ENCODE results near the gene DAZAP1. TPM values are rescaled to one million over a fixed set of nuclear protein-coding genes. Genes with fewer than 3 reads are reported as not detected.

DAZAP1 gene
- total RNA-seq, 2 donors from 2014 or later = 34.9 to 76.9 TPM

DNA sequence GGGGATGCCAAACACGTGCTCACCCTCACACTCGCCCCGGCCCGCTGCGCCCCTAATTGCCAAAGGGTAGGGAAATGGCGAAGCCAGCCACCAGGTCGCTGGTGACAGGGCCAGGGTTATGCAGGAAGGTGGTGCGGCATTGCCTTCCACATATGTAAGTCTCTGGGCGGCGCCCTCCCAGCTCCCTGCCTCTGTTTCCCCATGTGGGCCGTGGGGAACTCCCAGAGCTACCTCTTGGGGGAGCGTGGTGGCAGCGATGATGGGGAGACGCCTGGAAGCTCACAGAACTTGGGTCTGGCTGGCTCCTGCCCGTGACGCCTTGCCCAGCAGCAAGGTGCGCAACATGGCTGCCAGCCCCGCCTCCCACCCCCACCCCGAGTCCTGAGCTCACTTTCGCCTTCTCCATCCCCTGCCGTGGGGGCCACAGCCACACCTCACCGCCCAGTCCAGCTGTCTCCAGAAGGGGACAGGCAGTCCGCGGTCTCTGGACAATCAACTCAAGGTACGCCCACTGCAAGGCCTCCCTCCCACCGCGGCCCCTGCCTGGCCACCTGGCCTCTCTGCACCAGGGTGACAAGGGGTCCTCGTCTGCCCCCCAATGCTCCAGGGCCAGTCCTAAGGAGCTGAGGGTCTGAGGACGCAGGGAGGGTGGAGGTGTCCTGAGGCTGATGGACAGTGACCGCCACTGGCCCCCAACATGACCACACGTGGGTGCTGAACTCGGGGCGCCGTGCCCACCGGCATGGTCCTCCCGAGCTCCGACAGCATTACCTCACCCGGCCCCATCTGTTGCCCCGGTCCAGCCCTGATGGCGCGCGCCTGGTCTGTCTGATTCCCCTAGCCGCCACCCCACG is 65.1 kb downstream of the DAZAP1 start:
- peaks cover 6% of the 10 kb centered on the region for H3K36me3 ChIP-seq
- peaks cover 37 to 41% of the 10 kb centered on the region in 2 donors for H3K4me1 ChIP-seq (ENCODE audit: control insufficient read depth in 1 of 2, low read depth in 2 of 2)
- ATAC-seq (ENCODE audit: insufficient number of reproducible peaks, low FRiP score, low read depth) (no peak), DNase-seq (ENCODE audit: low spot score) (no peak)
- no peak overlapping the region for H3K27ac ChIP-seq
- no peak overlapping the region for H3K4me3 ChIP-seq
- peaks cover 26% of the 10 kb centered on the region for H3K27me3 ChIP-seq (replicated peaks; ENCODE audit: insufficient read depth)
- no peaks in the 10 kb centered on the region for H3K9me3 ChIP-seq
- TF ChIP-seq, protein P1, sequence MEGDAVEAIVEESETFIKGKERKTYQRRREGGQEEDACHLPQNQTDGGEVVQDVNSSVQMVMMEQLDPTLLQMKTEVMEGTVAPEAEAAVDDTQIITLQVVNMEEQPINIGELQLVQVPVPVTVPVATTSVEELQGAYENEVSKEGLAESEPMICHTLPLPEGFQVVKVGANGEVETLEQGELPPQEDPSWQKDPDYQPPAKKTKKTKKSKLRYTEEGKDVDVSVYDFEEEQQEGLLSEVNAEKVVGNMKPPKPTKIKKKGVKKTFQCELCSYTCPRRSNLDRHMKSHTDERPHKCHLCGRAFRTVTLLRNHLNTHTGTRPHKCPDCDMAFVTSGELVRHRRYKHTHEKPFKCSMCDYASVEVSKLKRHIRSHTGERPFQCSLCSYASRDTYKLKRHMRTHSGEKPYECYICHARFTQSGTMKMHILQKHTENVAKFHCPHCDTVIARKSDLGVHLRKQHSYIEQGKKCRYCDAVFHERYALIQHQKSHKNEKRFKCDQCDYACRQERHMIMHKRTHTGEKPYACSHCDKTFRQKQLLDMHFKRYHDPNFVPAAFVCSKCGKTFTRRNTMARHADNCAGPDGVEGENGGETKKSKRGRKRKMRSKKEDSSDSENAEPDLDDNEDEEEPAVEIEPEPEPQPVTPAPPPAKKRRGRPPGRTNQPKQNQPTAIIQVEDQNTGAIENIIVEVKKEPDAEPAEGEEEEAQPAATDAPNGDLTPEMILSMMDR (IDR thresholded peaks at IDR 0.05) = no peak

DNA sequence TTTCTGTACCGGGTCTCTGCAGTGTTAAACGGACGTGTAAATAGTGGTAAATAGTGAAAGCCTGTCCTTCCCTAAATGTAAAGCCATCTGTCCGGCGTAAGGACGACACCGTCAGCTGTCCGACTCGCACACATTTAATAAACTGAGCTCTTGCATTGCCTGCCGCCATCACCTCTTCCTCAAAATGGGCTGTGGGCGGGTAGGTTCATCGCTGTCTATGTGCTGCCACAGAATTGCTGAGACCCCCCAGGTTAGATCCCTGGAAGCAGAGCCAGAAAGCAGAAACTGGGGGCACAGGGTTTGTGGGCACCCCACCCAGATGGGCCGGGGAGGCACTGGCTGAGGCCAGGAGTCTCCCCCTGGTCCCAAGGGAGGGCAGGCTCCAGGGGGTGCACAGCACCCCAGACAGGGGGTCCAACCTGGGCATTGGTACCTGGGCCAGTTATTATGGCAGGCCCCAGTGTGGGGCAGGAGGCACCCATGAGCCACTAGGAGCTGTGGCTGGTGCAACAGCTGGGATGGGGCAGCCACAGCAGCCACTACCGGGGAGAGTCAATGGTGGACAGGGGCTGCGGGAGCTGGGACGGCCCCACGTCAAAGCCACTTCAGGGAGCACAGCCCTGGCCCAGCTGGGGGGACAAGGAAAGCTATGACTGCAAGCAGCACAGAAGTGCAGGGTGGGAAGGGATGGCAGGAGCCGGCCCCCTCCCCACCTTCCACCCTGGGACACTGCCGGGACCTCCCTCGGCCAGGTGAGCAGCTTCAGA is 65.9 kb downstream of the DAZAP1 start:
- Histone ChIP-seq H3K9me3 (no peaks in the 10 kb centered on the region), H3K4me1 (ENCODE audit: control insufficient read depth in 1 of 2, low read depth in 2 of 2) (peaks cover 33 to 38% of the 10 kb centered on the region in 2 donors), H3K27ac (no peak overlapping the region), H3K36me3 (peaks cover 6% of the 10 kb centered on the region), H3K27me3 (replicated peaks; ENCODE audit: insufficient read depth) (peaks cover 20% of the 10 kb centered on the region), H3K4me3 (no peak overlapping the region)
- DNase-seq (ENCODE audit: low spot score) (no peak), ATAC-seq (ENCODE audit: insufficient number of reproducible peaks, low FRiP score, low read depth) (no peak)
- TF ChIP-seq, protein P1 (IDR thresholded peaks at IDR 0.05) = no peak

DNA sequence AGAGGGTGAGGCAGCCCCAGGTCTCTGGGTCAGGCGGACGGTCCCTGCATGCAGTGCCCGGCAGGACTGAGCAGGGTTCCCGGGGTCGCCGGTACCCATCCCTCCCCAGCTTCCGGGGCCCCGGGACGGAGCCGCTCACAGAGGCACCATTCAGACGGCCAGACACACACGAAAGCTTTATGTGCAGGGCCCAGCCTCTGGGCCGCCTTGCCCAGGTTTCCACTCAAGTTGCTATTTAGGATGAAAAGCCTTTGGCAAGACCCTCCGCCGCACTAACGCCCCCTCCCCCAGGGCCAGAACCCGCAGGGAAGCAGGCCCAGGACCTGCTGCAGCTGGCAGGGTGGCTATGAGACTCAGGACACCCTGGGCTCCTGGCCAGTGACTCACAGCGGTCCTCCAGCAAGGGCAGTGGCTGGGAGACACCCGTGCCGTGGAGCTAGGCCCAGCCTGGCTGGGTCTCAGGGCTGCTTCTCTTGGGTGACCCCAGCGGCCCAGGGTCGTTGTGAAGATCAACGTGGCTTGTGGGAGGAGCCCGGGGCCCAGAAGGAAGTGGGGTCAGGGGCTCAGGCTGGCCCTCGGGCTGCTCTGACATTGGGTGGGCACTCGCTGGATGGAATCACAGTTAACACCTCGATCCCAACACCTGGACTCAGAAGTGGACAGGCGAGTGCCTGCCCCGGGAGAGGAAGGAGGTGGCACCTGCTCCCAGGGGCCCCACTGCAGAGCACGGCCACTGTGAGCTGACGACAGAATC is 66.8 kb downstream of the DAZAP1 start:
- Histone ChIP-seq H3K36me3 (peaks cover 6% of the 10 kb centered on the region), H3K9me3 (no peaks in the 10 kb centered on the region), H3K27ac (no peak overlapping the region), H3K27me3 (replicated peaks; ENCODE audit: insufficient read depth) (peaks cover 15% of the 10 kb centered on the region), H3K4me1 (ENCODE audit: control insufficient read depth in 1 of 2, low read depth in 2 of 2) (peaks cover 28 to 36% of the 10 kb centered on the region in 2 donors), H3K4me3 (no peak overlapping the region)
- DNase-seq (ENCODE audit: low spot score) (no peak), ATAC-seq (ENCODE audit: insufficient number of reproducible peaks, low FRiP score, low read depth) (no peak)
- TF ChIP-seq, protein P1 (IDR thresholded peaks at IDR 0.05) = no peak

DNA sequence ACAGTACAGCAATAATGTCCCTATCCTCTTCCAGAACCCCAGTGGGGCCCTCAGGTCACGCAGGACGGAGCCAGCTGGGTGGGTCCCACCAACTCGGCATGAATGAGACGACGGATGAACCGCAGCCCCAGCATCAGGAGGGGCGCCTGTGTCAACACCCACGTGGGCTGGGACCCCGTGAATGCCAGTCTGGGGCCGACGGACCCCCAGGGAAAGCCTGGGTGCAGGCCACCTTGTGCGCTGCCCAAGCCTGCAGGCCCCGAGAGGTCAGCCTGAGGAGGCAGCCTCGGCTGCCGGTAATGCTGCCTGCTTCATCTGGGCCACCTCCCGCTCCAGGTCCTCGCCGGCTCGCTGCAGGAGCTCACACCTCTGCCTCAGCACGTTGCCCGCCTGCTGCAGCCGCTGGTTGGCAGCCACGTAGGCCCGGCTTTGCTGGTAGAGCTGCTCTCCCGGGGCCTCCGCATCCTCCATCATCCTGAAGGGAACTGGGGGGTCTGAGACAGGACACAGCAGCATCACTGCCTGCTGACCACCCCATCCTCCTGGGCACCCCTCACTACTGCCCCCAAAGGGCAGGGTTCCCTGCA is 67.5 kb downstream of the DAZAP1 start:
- ATAC-seq (ENCODE audit: insufficient number of reproducible peaks, low FRiP score, low read depth) = no peak
- TF ChIP-seq, protein P1 (IDR thresholded peaks at IDR 0.05) = no peak
- DNase-seq (ENCODE audit: low spot score) = no peak
- peaks cover 25 to 37% of the 10 kb centered on the region in 2 donors for H3K4me1 ChIP-seq (ENCODE audit: control insufficient read depth in 1 of 2, low read depth in 2 of 2)
- no peak overlapping the region for H3K27ac ChIP-seq
- no peak overlapping the region for H3K4me3 ChIP-seq
- no peaks in the 10 kb centered on the region for H3K9me3 ChIP-seq
- H3K27me3 ChIP-seq (replicated peaks; ENCODE audit: insufficient read depth) = peaks cover 15% of the 10 kb centered on the region
- peaks cover 6% of the 10 kb centered on the region for H3K36me3 ChIP-seq

All from thoracic aorta (tissue), 2 donors.